ENCODE measurements around the gene MLXIP. TPM values are rescaled to one million over a fixed set of nuclear protein-coding genes. Genes with fewer than 3 reads are reported as not detected.

Gene MLXIP
- total and polyA plus RNA-seq, 2 of the 4 experiments (the other 2 are of a cell fraction) = 2.7 to 10.8 TPM

GRCh38 chr12:122064025-122064777, 14.4 kb upstream of the MLXIP start (continued):
- TF ChIP-seq, protein P1, sequence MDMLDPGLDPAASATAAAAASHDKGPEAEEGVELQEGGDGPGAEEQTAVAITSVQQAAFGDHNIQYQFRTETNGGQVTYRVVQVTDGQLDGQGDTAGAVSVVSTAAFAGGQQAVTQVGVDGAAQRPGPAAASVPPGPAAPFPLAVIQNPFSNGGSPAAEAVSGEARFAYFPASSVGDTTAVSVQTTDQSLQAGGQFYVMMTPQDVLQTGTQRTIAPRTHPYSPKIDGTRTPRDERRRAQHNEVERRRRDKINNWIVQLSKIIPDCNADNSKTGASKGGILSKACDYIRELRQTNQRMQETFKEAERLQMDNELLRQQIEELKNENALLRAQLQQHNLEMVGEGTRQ (IDR thresholded peaks at IDR 0.05; ENCODE audit: low read depth, low read length) = peak; percentile 94
- no peak for TF ChIP-seq CHD1 (IDR thresholded peaks at IDR 0.05; ENCODE audit: low read depth, low read length)
- TF ChIP-seq CEBPB (IDR thresholded peaks at IDR 0.05; ENCODE audit: low read depth, low read length) = no peak

Data from IMR-90 (cell line).